ENCODE data around the gene CST5. TPM values are rescaled to one million over a fixed set of nuclear protein-coding genes. Genes with fewer than 3 reads are reported as not detected.

The CST5 gene
- total RNA-seq, 6 experiments from 2014 or later, result not detected

DNA sequence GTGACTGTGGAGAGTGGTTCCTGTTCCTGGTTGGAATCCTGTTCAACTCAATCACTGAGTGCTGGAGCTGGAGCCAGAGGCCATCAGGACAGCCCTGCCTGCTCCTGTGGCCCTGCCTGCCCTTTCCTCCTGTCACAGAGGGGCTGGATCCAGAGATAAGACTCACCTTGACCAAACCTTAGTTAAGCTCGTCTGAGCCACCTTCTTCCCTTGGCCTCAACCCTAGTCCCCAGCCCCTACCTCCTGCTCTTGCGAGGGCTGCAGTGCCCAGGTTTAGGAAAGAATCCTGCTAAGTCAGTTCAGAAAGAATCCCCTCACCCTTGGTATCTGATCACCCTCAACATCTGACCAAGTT lies 47.0 kb upstream of the CST5 start:
- DNase-seq (peak in 1 of 3 donors; percentile 20), ATAC-seq (no peak)
- no peaks in the 10 kb centered on the region for H3K9me3 ChIP-seq
- no peaks in the 10 kb centered on the region for H3K4me1 ChIP-seq
- no peaks in the 10 kb centered on the region for H3K36me3 ChIP-seq
- intact Hi-C loops (cut with DNase I), result loop anchor here in 1 of 2 donors (10.0 kb wide), 1 partner anchor 78 kb away; no protein-coding TSS in a partner anchor
- H3K4me3 ChIP-seq, result no peak overlapping the region
- TF ChIP-seq POLR2A (IDR thresholded peaks at IDR 0.05), result no peak
- TF ChIP-seq, protein P1, sequence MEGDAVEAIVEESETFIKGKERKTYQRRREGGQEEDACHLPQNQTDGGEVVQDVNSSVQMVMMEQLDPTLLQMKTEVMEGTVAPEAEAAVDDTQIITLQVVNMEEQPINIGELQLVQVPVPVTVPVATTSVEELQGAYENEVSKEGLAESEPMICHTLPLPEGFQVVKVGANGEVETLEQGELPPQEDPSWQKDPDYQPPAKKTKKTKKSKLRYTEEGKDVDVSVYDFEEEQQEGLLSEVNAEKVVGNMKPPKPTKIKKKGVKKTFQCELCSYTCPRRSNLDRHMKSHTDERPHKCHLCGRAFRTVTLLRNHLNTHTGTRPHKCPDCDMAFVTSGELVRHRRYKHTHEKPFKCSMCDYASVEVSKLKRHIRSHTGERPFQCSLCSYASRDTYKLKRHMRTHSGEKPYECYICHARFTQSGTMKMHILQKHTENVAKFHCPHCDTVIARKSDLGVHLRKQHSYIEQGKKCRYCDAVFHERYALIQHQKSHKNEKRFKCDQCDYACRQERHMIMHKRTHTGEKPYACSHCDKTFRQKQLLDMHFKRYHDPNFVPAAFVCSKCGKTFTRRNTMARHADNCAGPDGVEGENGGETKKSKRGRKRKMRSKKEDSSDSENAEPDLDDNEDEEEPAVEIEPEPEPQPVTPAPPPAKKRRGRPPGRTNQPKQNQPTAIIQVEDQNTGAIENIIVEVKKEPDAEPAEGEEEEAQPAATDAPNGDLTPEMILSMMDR (IDR thresholded peaks at IDR 0.05), result no peak
- WGBS (ENCODE audit: insufficient coverage, low coverage, low lambda C conversion rate, missing lambda C conversion rate), result 80% methylated on average over 1 of the region's 2 CpGs
- H3K27me3 ChIP-seq, result no peaks in the 10 kb centered on the region
- H3K27ac ChIP-seq, result no peak overlapping the region

DNA sequence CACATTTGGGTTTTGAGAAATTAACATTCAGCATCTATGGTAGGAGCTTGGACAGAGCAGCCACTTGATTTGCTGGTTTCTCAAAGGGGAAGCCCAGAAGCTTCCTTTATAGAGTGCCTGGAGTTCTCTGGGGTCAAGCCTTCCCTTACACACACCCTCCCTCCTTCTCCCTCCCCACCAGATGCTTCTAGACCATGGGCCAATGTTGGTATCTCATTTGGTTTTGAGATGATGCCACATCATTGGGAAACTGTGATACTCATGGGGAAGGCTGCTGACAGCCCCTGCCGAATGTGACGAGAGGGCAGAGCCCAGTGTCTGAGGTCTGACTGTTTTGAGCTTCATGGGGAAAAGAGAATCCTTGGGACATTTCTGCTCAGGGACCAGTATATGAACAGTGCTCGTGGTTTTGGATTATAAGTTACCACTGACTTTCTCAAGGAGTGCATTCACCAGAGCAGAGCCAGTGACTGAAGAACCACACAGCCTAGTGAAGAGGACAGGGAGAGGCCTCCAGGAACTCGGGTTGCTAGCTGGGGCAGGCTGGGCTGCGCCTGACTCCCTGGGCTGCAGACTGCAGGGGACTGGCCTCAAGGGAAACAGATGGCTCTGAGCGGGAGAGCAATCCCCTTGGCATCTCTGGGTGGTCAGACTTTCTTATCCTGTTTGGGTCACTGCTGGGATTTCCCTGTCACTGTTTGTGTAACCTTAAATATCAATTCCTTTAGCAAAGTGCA lies 46.4 kb upstream of the CST5 start:
- no peaks in the 10 kb centered on the region for H3K27me3 ChIP-seq
- H3K27ac ChIP-seq, result no peak overlapping the region
- no peaks in the 10 kb centered on the region for H3K4me1 ChIP-seq
- no peaks in the 10 kb centered on the region for H3K36me3 ChIP-seq
- TF ChIP-seq POLR2A (IDR thresholded peaks at IDR 0.05), result no peak
- TF ChIP-seq, protein P1 (IDR thresholded peaks at IDR 0.05), result no peak
- WGBS (ENCODE audit: insufficient coverage, low coverage, low lambda C conversion rate, missing lambda C conversion rate), result 80% methylated on average over 2 of the region's 6 CpGs
- DNase-seq, result peak in 1 of 3 donors; percentile 23
- no peak overlapping the region for H3K4me3 ChIP-seq
- ATAC-seq, result no peak
- intact Hi-C loops (cut with DNase I), result loop anchor here in 1 of 2 donors (10.0 kb wide), 1 partner anchor 79 kb away; no protein-coding TSS in a partner anchor
- H3K9me3 ChIP-seq, result no peaks in the 10 kb centered on the region

DNA sequence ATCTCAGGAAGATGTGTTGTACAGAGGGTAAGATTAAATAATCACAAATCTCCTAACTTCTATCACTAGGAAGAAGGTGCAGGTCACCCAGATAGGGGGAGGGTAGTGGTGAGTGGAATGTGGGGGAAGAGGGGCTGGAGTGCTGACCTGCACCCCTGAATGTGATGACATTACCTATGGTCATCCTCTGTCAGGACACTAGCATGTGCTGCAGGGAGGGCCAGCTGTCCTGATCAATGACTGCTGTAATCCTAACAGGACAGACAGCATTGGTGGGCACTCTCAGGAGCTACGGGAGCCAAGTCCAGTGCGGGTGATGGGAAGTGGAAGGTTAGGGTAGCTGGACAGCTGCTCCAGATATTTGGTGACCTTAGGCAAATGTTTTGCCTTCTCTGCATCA lies 45.2 kb upstream of the CST5 start:
- peak in 1 of 3 donors; percentile 32 for DNase-seq
- intact Hi-C loops (cut with DNase I), result loop anchor here in 1 of 2 donors (10.0 kb wide), 1 partner anchor 80 kb away; no protein-coding TSS in a partner anchor
- Histone ChIP-seq H3K27me3 (no peaks in the 10 kb centered on the region), H3K4me1 (no peaks in the 10 kb centered on the region), H3K27ac (no peak overlapping the region), H3K4me3 (no peak overlapping the region), H3K9me3 (no peaks in the 10 kb centered on the region), H3K36me3 (no peaks in the 10 kb centered on the region)
- 42% methylated on average over 2 of the region's 2 CpGs for WGBS (ENCODE audit: insufficient coverage, low coverage, low lambda C conversion rate, missing lambda C conversion rate)
- no peak for ATAC-seq
- TF ChIP-seq, protein P1 (IDR thresholded peaks at IDR 0.05), result no peak
- no peak for TF ChIP-seq POLR2A (IDR thresholded peaks at IDR 0.05)

DNA sequence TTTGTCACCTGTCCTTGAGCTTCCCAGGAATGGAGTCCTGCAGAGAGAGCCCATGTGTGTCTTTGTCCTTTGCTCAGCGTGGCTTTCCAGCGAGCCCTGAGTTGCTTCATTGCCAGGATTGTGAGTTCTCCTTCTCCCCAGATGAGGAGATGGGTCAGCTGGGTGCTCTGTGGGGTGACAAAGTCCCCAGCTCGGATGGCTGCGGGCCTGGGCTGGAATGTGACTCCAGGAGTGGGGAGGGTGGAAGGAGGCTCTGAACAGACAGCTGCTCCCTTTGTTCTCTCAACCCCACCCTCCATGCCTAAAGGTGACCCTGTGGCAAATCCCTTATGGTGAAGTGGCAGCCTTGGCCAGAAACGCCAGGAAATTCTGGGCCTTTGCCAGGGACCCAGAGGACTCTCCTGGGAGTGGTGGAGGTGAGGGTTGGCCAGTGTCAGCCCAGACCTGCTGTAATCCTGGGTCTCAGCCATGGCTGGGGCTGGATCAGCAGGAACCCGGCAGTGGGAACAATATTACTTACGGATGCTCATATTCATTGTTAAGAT lies 44.4 kb upstream of the CST5 start:
- Histone ChIP-seq H3K9me3 (no peaks in the 10 kb centered on the region), H3K36me3 (no peaks in the 10 kb centered on the region), H3K4me3 (no peak overlapping the region), H3K27me3 (no peaks in the 10 kb centered on the region), H3K4me1 (no peaks in the 10 kb centered on the region), H3K27ac (no peak overlapping the region)
- peak in 1 of 3 donors; percentile 46 for DNase-seq
- TF ChIP-seq, protein P1 (IDR thresholded peaks at IDR 0.05), result no peak
- no peak for TF ChIP-seq POLR2A (IDR thresholded peaks at IDR 0.05)
- intact Hi-C loops (cut with DNase I), result loop anchor here in 1 of 2 donors (10.0 kb wide), 1 partner anchor 81 kb away; no protein-coding TSS in a partner anchor
- no peak for ATAC-seq
- 72% methylated on average over 2 of the region's 7 CpGs for WGBS (ENCODE audit: insufficient coverage, low coverage, low lambda C conversion rate, missing lambda C conversion rate)

Data from right lobe of liver (tissue), 6 donors.